HG02840 (cell line): ENCODE measurements around the gene CREB1.
A peak's percentile ranks its signal among the peaks of the same experiment; 100 is the strongest.

Experiments
- ATAC-seq: cut with Tn5 transposase; IDR thresholded peaks from one replicate; pipeline ENCODE4 v1.9.1; 2021; ENCODE audit warnings: mild to moderate bottlenecking, moderate library complexity, moderate number of reproducible peaks; ENCODE audit not compliant: unreplicated experiment, low FRiP score

The CREB1 gene

DNA sequence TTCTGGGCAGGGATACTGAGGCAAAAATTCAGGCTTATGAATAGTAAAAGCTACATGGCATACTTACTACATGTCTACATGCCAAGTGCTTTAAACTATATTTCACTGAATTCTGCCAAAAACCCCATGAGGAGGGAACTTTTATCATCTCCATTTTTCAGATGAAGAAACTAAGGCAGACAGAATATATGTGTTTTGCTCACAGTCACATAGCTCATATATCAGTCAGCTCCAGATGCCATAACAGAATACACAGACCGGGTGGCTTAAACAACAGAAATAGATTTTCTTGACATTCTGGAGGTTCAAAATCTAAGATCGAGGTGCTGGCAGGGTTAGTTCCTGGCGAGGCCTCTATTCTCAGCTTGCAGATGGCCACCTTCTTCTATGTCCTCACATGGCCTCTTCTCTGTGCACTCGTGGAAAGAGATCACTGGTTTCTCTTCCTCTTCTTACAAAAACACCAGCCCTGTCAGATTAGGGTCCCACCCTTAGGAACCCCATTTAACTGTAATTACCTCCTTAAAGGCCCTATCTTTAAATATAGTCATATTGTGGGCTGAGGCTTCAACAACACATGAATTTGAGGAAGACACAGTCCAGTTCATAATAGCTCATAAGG, 27.1 kb upstream of the CREB1 start:
- peak; percentile 46 for ATAC-seq

DNA sequence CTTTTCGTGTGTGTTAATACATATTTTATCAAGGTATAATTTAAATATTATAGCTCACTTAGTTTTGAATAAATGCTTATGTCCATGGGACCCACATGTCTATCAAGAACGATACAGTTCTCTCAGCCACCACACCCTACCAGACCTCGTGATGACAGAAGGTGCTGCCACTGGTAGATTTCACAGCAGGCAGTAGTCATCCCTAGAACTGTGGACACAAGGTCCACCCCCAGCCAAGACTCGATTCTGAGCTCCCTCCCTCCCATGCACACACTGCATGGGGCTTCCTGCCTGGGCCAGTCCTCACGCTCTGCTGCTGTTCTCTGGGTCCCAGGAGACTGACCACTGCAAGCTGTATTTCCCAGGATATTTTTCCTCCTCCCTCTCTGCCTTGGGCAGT, 26.5 kb upstream of the CREB1 start:
- ATAC-seq = peak; percentile 82

DNA sequence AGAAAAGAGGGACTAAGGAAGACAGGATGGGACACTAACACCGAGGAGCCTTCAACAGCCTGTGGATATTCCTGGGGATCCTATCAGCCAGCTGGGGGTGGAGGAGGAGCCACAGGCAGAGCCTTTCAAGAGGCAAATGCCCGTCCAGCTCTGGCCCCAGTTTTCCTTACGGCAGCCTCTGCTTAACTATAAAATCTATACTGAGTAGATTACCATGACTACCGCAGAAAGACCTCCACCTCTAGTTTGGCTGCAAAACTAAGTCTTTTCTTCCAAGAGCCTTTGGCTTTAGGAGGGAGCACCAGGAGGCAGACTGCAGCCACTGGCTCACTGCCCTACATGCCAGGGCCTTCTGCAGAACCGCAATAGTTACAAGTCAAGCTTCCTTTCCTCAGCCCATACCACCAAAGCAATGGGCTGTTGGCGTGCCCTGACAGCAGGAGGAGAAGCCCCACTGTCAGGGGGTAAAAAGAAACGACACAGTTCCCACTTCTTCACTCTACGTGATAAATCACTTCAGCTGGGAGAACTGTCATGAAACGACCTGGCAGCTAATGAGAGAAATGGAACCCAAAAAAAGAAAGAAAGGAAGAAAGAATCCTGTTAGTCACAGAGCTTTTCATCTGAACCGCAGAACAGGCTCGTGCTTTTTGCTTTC, 25.1 kb upstream of the CREB1 start:
- ATAC-seq = no peak

DNA sequence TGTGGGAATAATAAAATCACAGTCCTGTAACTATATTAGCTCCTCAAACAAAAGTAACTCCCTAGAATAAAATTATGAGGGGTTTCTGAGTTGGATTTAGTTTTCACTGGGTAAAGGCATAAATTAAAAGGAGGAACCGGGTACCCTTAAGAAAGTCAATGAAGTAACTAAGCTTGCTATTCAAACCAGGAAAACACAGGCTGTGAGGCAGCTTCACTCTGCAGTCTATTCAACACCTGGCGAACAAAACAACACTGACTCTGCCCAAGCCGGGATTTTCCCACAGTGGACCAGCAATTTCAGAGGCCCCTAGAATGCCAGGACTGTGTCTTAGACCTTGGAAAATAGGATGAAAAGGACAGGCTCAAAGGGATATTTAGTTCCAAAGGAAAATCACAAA, 24.6 kb upstream of the CREB1 start:
- no peak for ATAC-seq

DNA sequence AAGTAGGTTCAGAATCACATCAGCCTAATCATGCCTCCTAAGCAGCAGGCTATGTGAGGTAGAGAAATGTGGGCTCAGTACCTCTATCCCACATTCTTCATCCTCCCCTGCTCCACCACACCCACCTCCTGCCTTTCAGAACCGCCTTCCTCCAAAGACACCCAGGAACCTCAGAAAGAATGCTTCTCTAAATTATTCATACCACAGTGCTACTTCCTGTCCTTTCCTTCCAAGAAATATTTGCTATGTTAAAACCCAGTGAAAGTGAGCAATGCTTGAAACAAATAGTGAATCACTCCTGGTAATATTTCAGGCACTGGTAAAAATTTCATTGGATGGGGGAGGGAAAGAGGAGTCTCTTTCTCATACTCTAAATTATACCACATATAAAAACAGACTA, 24.0 kb upstream of the CREB1 start:
- ATAC-seq = no peak

DNA sequence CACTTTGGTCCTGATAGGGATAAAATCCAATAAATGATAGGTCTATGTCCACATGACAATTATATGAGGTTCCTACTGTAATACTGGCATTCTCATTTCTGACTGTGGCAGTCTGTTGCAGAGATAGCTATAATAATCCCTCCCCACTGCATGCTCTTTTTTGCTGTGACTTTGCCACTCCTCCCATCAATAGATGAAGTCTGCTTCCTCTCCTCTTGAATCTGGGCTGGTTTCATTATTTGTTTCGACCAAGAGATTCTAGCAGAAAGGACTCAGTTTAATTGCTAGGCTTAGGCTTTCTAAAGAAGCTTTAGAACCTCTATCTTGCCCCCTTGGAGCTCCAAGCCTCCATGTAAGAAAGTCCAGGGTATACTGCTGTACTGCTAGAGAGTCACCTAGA, 23.3 kb upstream of the CREB1 start:
- ATAC-seq = no peak

DNA sequence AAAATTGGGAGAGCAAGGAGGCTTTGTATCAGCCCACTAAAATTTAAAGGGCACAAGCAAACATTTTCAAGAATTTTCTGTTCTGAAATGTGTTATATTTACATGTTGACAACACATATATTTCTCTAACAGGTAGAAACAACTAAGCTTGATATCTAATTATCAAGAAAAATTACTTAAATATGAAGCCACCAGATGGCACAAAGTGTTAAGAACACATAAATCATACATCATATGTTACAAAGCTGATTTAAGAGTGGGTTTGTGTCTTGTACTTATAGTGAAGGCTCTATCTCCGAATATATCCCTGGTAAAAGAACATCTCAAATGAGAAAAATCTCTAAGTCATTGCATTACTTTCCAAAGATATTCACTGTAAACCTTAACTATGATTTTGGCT, 19.6 kb upstream of the CREB1 start:
- no peak for ATAC-seq

DNA sequence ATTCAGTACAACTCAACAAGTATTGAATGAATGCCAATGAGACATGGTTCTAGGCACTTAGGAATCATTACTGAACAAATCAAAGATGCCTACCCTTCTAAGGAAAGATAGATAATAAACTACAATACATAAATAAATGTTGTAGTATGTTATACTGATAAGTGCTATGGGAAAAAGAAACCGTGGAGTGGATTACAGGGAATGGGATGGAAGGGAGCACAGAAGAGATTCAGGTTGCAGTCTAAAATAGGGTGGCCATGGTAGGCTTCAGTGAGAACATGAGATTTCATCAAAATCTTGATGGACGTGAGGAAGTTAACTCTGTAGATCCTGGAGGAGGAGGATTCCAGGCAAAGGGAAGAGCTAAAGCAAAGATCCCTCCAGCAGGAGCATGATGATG, 17.9 kb upstream of the CREB1 start:
- ATAC-seq = no peak

DNA sequence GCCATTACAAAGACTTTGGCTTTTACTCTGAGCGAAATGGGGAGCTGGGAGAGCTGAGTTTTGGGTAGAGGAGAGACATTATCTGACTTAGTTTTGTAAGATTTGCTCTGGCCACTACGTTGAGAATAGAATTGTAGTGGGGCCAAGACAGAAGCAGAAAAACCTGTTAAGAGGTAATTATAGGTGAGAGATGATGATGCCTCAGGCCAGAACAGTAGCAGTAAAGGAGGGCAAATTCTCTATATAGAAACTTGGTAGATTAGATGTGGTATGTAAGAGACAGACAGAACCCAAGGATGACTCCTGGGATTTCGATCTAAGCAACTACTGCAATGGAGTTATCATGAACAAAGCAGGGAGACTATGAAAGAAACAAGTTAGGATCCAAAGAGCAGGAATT, 17.4 kb upstream of the CREB1 start:
- no peak for ATAC-seq

DNA sequence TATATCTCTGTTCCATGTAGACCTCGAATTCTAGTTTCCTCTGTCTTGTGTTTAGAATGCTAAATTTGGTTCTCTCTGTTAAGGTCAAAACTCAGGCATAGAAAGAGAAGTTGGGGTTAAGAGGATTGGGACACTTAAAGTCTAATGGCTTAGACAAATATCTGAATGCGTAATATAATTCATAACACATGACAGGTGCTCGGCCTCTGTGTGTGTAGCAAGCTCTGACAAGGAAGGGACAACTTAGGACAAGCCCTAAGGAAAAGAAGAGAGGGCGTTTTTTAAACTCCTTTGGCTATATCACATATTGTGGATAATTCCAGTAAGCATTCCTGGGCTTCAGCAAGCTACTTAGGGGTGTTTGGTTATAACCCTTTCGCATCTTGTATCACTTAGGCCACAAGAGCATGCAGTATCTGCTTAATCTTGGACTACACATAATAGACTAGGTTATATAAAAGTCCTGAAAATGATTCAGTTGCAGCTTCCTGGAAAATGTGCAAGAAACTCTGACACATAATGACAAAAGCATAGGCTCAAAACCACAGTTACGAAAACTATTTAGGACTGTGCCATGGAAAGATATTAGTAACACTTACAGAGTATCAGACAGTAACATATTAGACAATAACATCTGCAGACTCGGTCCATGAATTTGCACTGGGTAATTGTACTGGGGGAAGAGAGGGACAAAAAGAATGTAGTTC, 16.1 kb upstream of the CREB1 start:
- no peak for ATAC-seq

DNA sequence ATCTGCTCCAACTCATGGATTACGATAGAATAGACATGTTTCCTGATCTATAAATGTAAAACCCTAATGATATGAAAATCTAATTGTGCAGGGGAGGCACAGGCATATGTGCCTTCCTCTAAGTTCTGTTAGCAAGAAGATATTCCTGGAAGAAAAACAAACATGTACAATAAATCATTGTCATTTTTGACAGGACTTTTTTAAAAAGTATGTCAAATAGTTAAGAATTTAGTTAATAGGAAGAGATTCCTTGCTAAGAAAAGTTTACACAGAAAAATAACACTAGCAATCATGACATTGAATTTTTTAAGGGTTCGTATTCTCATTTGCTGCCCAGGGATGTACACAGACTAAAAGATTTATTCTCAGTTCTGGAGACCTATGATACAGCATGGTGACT, 15.3 kb upstream of the CREB1 start:
- ATAC-seq = no peak

DNA sequence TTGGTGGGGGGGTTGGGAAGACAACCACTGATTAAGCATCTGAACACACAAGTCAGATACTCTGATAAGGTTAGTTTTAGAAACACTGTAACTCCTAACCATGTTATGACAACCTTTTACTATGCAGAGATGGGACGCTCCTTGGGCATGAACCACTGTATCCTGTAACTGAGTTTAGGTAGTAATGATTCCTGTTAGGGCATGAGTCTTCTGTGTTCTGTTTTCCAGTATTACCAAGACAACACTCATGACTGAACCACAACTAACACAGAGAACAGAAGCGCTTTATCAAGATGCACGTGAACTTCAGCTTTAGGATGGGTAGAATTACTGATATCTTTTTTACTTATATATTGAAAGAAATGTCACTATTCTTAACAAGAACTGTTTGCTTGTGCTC, 14.1 kb upstream of the CREB1 start:
- no peak for ATAC-seq

DNA sequence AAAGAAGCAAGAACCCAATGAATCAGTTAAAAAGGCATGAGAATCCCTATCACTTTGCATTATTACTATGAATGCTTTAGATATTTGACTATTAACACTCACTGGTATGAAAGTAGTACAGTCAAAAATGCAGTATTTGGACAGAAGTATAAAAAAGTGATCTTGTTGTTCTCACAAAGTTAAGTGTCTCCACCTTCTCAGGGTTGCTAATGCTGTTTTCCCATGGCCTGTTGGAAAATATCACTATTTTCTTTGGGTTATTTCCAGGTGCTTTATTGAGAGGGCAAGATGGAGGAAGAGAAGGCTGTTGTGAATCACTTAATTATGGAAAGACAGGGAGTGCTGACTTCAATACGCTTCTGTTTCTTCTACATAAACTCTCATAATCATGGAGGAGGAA, 13.6 kb upstream of the CREB1 start:
- ATAC-seq = no peak

DNA sequence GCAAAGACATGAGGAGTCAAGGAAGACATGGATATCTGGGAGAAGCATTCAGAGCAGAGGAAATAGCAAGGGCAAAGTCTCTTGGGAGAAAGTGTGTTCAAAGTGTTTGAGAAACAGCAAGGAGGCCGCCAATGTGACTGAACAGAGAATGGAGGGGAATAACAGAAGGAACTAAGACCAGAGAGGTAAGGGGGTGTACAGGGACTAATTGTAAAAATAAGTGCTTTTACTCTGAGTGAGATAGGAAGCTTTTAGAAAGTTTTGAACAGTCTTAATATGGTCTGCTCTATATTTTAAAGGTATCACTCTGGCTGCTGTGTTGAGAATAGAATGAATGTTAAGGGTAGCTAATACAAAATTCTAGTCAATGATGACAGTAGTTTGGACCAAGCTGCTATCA, 6.8 kb upstream of the CREB1 start:
- ATAC-seq = no peak

DNA sequence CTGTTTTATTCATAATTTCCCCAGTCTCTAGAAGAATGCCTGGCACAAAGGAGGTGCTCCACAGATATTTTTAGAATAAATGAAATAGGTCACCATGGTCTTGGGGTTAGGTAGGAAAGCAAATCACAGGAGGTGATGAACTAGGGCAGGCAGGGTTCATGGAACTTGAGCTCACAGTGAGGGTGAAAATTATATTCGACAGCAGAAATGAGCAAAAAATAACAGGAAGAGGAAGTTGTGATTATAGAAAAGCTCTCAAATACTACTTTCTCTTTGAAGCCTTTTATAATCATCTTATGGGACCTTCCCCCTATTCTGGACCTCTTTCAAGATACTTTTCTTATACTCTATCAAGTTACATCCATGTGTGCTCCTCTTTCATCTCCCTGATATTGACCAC, 4.5 kb upstream of the CREB1 start:
- no peak for ATAC-seq

DNA sequence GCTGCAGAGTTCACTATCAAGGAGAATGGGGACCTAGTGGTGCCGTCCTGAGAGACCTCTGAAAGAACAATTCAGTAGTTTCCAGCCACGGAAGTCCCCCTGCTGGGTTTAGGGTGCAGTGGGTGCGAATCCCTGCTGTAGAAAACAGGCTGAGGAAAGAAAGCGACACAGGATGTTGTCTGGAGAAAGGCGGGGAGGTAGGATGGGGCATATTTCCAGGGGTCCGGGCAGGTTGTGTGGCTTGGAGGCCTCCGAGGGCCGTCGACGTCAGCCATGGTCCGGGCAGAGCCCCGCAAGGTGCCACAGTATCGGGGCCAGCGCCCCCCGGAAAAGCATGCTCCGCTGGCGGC, 807 bp upstream of the CREB1 start:
- ATAC-seq = peak; percentile 3

DNA sequence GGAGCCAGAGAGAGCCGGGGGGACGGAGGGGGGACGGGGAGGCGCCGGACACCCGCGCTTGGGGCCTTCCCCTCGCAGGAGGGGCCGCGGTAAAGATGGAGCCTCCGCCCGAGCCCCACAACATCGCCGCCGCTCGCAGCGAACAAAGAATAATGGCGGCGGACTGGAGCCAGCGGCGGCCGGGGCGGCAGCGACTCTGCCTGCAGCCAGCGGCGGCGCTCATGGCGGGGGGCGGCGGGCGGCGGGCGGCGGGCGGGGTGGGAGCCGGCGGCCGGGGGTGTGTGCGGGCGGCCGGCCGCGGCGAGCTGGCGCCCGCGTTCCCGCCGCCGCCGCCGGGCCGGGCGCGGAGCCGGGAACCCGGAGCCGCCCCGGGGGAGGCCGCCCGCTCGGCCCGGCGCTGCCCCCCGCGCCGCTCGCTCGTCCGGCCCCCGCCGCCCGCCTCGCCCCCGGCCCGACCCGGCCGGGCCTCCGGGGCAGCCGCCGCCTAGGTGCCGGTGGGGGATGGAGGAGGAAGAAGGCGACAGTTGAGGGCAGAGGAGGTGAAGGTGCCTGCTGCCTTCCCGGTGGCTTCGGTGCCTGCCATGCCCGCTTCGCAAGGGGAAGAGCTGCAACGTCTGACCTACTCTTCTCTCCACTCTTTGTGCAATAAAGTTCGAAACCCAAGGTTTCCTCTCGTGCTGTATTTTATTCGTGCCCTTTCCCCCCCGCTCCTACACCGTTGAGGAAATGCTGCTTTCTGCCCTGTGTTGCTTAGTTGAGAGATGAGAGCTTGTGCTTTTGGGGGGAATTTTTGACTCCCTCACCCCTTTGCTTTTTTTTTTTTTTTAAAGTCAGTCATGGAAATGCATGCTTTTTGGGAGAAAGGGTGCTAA, 634 bp downstream of the CREB1 start:
- ATAC-seq = no peak

DNA sequence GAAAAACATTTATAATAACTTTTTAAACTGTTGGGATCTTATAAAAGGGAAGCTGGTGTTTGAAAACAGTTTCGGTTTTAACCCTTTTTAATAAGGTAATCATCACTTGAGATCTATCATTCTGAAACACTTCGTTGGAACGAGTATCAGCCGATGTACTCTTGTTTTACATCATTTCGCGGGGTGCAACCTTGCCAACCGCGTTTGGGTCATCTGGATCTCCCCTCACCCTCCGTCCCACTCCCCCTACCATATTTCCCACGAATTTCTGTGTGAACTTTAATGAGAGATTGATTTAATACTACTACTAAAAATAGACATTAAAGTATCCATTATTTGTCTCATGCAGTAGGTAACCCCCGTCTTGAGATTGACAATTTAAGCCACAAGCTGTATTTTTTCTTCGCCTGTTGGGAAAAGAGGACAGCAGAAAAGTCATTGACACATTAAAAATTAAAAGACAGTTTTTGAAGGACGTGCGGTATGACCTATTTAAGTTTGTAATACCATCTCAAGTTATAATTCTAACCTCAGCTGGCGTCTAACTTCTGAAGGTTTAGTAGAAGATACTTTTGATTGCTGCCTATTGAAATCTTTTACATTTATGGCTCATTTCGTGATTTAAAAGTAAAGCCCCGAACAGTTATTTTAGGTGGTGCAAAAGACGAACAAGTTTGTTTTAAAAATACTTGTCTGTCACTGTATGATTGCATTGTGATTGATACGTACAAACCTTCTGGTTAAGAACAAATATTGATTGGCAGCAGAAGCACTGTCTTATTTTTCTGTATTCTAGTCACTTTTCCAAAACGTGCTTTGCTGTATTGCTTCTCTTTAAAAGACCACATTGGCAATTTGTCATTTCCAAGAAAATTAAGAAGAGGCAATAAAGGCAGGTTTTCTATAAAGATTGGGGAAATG, 1.5 kb downstream of the CREB1 start:
- ATAC-seq = no peak

DNA sequence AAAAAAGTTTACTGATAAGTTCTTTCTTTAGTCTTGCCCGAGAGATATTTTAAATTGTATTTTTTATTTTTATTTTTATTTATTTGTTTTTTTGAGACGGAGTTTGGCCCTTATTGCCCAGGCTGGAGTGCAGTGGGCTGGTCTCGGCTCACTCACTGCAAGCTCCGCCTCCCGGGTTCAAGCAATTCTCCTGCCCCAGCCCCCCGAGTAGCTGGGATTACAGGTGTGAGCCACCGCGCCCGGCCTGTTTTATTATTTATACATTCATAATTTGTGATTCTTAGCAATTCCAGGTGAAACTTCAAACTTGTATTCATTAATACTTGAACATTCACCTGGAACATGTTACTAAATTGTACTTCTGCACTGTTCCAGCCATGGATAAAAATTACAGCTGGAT, 2.9 kb downstream of the CREB1 start:
- ATAC-seq = no peak

DNA sequence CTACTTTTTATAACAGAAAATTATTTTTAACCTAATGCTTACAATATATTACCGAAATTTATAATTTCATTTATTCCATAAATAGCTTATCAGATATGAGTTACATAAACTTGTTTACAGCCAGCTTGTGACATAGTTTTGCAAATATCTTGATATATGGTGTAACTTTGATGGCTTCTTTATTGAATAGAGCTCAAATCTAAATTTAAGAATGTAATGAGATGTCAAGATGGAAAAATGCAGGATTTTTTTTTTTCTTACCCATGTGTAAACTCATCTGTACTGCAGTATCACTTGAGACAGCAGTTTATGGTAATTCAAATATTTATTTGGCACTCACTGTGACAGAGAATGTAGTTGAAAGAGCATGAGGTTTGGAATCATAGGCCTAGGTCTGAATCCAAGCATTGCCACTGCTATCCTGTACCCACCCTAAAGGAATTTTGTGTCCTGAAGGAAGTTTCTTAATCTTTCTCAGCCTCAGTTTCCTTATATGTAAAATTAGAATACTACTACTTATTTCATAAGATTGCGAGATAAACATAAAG, 3.8 kb downstream of the CREB1 start:
- no peak for ATAC-seq
